ENCODE data around the gene BRD3OS.

GRCh38 chr9:134029248-134030226 lies 4.3 kb downstream of the BRD3OS start:
- TF ChIP-seq CTCF (IDR thresholded peaks at IDR 0.05) (no peak), POLR2A (IDR thresholded peaks at IDR 0.05) (no peak)

Data from adrenal gland (tissue), 5 donors.